Calu3 (cell line): ENCODE data around the gene S100A2. TPM values are rescaled to one million over a fixed set of nuclear protein-coding genes. Genes with fewer than 3 reads are reported as not detected.
"Not testable (repeated sequence)": the region's sequence is repeated elsewhere in the genome, so short reads cannot be mapped to it uniquely, and the experiment has no call there.

ENCODE experiments used
- BruUV-seq: library from RNA; stranded (reverse); fragments of 400-500 nt; replicated peaks from 2 replicates; lab custom pipeline; 2021; lab: Mats Ljungman, UMichigan
- CTCF ChIA-PET: fragments of 300-600 bp; sonication (Branson Sonifier 250); formaldehyde crosslinking; loops from one replicate; lab custom pipeline; 2022; ENCODE audit warnings: antibody characterized with exemption; lab: Charles Lee
- DNase-seq: peaks from one replicate; pipeline ENCODE4 v3.0.0; 2022
- H3K27ac Mint-ChIP-seq: one replicate; pipeline ENCODE4 v1.8.0; 2022; ENCODE audit warnings: mixed read lengths; ENCODE audit not compliant: unreplicated experiment
- H3K27me3 Mint-ChIP-seq: one replicate; pipeline ENCODE4 v1.8.0; 2022; ENCODE audit warnings: mixed read lengths; ENCODE audit not compliant: unreplicated experiment
- H3K36me3 Mint-ChIP-seq: one replicate; pipeline ENCODE4 v1.8.0; 2022; ENCODE audit warnings: mild to moderate bottlenecking, moderate library complexity, mixed read lengths; ENCODE audit not compliant: insufficient read depth, unreplicated experiment
- H3K4me1 Mint-ChIP-seq: one replicate; pipeline ENCODE4 v1.8.0; 2022; ENCODE audit warnings: mild to moderate bottlenecking, low read depth, mixed read lengths; ENCODE audit not compliant: unreplicated experiment
- H3K4me3 Mint-ChIP-seq: one replicate; pipeline ENCODE4 v1.8.0; 2022; ENCODE audit warnings: mild to moderate bottlenecking, low read depth, moderate library complexity, mixed read lengths; ENCODE audit not compliant: unreplicated experiment
- H3K9me3 Mint-ChIP-seq: one replicate; pipeline ENCODE4 v1.8.0; 2022; ENCODE audit warnings: low read depth, mixed read lengths; ENCODE audit not compliant: unreplicated experiment
- CTCF ChIP-seq: fragments of 200-600 bp; IDR thresholded peaks from one replicate; pipeline ENCODE4 v1.8.0; 2022; ENCODE audit warnings: antibody characterized with exemption; ENCODE audit not compliant: unreplicated experiment
- intact Hi-C: fragments of 100-400 bp; cut with micrococcal nuclease; formaldehyde crosslinking; loops from one replicate; pipeline ENCODE4 v1.10.0; 2022; ENCODE audit not compliant: unreplicated experiment
- total RNA-seq: library from RNA; stranded (reverse); gene quantifications from 2 replicates; pipeline ENCODE4 v1.2.3, GENCODE V29; 2022

Gene S100A2
- total RNA-seq, 1 experiment from 2014 or later, result 11.1 TPM

- Mint-ChIP-seq H3K4me3 (no peak overlapping the region), H3K9me3 (no peaks in the 10 kb centered on the region), H3K27ac (no peak overlapping the region), H3K36me3 (peaks cover 6% of the 10 kb centered on the region), H3K4me1 (no peaks in the 10 kb centered on the region), H3K27me3 (no peaks in the 10 kb centered on the region)
- TF ChIP-seq CTCF, result no peak
- DNase-seq, result no peak
- intact Hi-C loops, result no loop called here
- CTCF ChIA-PET, result interaction anchor here (0.6 kb wide), 1 partner anchor 15 kb away, joined by 3 read pairs; no protein-coding TSS in a partner anchor
- BruUV-seq, result no TSS peak
Measured at GRCh38 chr1:153592748-153593147, 27.1 kb upstream of the S100A2 start.

- CTCF ChIA-PET, result interaction anchor here (0.8 to 1.4 kb wide), 2 partner anchors 22 to 39 kb away, joined by 4 to 7 read pairs; partner anchors contain the start of gene S100A13
- TF ChIP-seq CTCF, result no peak
- no peak for DNase-seq
- Mint-ChIP-seq H3K9me3 (no peaks in the 10 kb centered on the region), H3K27ac (no peak overlapping the region), H3K4me1 (no peaks in the 10 kb centered on the region), H3K27me3 (no peaks in the 10 kb centered on the region), H3K36me3 (no peaks in the 10 kb centered on the region), H3K4me3 (no peak overlapping the region)
- intact Hi-C loops, result no loop called here
- no TSS peak for BruUV-seq
Measured at GRCh38 chr1:153588482-153588881, 22.8 kb upstream of the S100A2 start.

- H3K4me1 Mint-ChIP-seq, H3K4me3 Mint-ChIP-seq, BruUV-seq, DNase-seq, H3K36me3 Mint-ChIP-seq, H3K9me3 Mint-ChIP-seq, intact Hi-C loops, H3K27ac Mint-ChIP-seq, H3K27me3 Mint-ChIP-seq: not testable (repeated sequence)
- CTCF ChIA-PET, result interaction anchor here (0.8 to 1.4 kb wide), 2 partner anchors 21 to 39 kb away, joined by 4 to 7 read pairs; partner anchors contain the start of gene S100A13
Measured at GRCh38 chr1:153588033-153588432, 22.4 kb upstream of the S100A2 start.

GRCh38 chr1:153587314-153587713, 21.7 kb upstream of the S100A2 start:
- H3K4me3 Mint-ChIP-seq, result no peak overlapping the region
- no peak for DNase-seq
- H3K9me3 Mint-ChIP-seq, result no peaks in the 10 kb centered on the region
- intact Hi-C loops, result no loop called here
- no peak for TF ChIP-seq CTCF
- no TSS peak for BruUV-seq
- CTCF ChIA-PET, result no interaction called here
- no peaks in the 10 kb centered on the region for H3K27me3 Mint-ChIP-seq
- H3K36me3 Mint-ChIP-seq, result no peaks in the 10 kb centered on the region
- no peaks in the 10 kb centered on the region for H3K4me1 Mint-ChIP-seq
- H3K27ac Mint-ChIP-seq, result no peak overlapping the region

GRCh38 chr1:153586347-153586746, 20.7 kb upstream of the S100A2 start:
- intact Hi-C loops, result no loop called here
- DNase-seq, result no peak
- Mint-ChIP-seq H3K27me3 (no peaks in the 10 kb centered on the region), H3K4me1 (no peaks in the 10 kb centered on the region), H3K9me3 (no peaks in the 10 kb centered on the region), H3K36me3 (no peaks in the 10 kb centered on the region), H3K27ac (no peak overlapping the region), H3K4me3 (no peak overlapping the region)
- TF ChIP-seq CTCF, result no peak
- CTCF ChIA-PET, result interaction anchor here (0.6 to 1.8 kb wide), 3 partner anchors 41 to 528 kb away, joined by 4 to 8 read pairs (median 6); partner anchors contain the start of gene S100A13
- no TSS peak for BruUV-seq
